NOMO-1 treated with DMSO at 0.1 percent for 48 hours (cell line): Measurements from ENCODE around the gene EYA3.
A peak's percentile ranks its signal among the peaks of the same experiment; 100 is the strongest.

Experiments
- DNase-seq: peaks from one replicate; lab custom pipeline; 2025; ENCODE audit not compliant: unreplicated experiment; lab: John Stamatoyannopoulos, UW

Gene EYA3

DNA sequence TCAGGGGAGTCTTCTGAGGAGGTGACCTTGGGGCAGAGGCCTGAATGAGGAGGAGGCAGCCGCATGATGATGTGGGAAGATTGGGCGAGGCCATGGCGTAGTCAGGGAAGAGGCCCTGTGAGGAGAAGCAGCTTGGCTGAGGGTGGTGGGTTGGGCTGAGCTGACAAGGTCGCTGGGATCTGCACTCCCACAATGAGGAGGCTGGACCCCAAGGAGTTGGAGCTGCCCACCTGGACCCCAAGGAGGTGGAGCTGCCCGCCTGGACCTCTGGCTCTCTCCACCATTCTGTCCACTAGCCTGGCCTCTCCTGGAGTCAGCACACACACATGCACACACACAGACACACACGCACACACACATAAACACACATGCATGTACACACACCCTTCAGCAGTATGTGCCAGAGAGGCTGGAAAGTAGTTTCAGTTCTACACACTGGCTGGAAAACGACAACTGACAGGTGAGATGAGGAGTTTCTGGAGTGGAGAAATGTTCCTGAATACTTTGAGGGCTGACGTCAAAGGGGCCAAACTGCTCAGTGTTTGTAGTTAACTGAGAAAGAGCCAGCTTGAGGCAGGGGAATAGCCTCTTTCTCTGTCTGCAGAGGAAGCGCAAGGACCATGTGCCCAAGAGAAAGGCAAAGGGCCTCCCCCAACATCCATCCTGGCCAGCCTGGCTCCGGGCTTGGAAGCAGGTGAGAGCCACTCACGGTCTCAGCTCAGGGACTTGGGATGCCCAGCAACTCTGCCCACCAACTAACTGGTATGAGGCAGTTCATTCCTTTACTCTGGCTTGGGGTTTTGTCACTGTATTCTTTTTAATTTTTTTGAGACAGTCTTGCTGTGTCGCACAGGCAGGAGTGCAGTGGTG is 146.5 kb downstream of the EYA3 start:
- no peak for DNase-seq

GRCh38 chr1:27940870-27941560 is 147.4 kb downstream of the EYA3 start:
- no peak for DNase-seq

DNA sequence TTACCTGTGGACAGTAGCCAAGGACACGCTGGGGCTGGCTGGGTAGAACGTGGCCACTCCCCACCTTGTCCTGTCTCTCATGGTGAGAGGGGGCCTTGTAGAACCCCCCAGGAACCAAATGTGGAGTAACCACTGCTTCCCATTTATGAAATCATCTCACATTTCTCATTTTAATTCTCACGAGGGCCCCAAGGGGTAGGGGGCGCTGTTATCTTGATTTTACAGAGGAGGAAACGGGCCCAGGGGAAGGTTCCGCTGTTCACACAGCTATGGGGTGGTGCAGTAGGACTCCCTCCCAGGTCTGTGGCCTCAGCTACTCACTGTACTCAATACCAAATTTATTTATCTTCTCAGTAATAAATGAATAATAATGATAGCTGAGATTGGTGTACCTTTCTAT is 148.1 kb downstream of the EYA3 start:
- DNase-seq: peak; percentile 35

DNA sequence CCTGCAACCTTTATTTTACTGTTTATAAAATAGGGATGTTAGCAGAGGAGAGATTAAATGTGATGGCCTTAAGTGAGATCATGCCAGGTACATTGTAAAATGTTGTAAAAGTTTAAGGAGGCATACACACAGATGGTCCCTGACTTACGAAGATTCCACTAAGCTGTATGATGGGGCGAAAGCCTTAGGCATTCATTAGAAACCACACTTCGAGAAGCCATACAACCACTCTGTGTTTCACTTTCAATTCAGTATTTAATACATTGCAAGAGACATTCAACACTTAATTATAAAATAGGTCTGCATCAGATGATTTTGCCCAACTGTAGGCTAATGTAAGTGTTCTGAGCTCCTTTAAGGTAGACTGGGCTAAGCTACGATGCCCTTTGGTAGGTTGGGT is 149.9 kb downstream of the EYA3 start:
- DNase-seq: no peak

DNA sequence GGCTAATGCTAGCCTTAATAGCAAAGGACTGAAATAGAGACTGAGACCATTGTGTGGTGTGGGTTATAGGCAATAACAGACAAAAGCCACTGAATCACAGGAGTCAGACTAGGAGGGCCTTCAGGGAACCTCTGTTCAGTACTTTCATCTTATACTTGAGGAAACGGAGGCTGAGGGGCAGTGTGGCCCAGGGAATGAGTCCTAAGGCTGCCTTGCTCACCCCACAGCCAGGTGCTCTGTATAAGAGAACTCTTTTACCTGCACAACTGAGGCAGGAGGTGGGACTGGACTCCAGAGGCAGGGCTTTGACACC is 150.9 kb downstream of the EYA3 start:
- no peak for DNase-seq

GRCh38 chr1:27936370-27936769 is 152.0 kb downstream of the EYA3 start:
- DNase-seq: no peak

DNA sequence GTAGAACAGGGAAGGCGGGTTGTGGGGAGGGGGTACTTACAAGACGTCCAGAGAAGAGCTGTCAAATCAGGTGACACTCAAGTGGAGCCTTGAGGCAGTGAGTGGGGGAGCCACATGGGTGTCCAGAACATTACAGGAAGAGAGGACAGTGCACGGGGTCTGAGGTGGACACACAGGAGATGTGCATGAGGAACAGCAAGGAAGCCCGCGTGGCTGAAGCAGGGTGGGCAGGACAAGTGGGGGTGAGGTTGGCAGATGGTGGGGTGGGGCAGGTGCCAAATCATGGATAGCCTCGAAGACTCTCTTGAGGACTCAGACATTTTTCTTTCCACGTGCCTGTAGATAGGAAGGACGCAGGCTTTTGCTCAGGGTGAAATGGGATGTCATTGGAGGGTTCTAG is 152.7 kb downstream of the EYA3 start:
- DNase-seq: no peak

- no peak for DNase-seq
These were observed 153.4 kb downstream of the EYA3 start, which contains the start of gene SMPDL3B for GRCh38 chr1:27934818-27935549. Gene SMPDL3B, plus strand, starts transcription at chr1:27935000. Its CDS starts 184 bp downstream, at chr1:27935184.

- peak; percentile 83 for DNase-seq
These were observed 156.7 kb downstream of the EYA3 start for GRCh38 chr1:27931759-27932158.

DNA sequence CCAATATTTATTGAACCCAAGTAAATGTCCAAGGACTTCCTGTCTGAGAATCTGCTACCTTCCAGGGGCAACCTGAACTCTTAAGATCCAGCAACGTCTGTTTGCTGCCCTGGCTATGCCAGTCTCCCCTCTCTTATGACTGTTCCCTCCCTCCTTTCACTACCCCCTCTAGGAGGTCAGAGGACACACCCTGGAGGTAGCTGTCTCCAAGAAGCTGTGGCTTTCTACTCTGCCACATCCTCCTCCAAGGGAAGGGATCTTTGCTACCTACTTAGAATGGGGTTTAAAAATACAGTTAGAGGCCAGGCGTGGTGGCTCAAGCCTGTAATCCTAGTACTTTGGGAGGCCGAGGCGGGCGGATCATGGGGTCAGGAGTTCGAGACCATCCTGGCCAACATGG is 157.2 kb downstream of the EYA3 start:
- no peak for DNase-seq

GRCh38 chr1:27928216-27928954 is 160.0 kb downstream of the EYA3 start:
- DNase-seq: no peak

GRCh38 chr1:27922272-27922671 is 166.1 kb downstream of the EYA3 start:
- DNase-seq: no peak
